IPS DF 4.7 (cell line): Measurements from ENCODE around the gene RAMACL.

Experiments
- DNase-seq: peaks from one replicate; pipeline ENCODE4 v3.0.0-alpha.2; 2013; ENCODE audit warnings: low spot score; ENCODE audit errors: extremely low read depth

Gene RAMACL

DNA sequence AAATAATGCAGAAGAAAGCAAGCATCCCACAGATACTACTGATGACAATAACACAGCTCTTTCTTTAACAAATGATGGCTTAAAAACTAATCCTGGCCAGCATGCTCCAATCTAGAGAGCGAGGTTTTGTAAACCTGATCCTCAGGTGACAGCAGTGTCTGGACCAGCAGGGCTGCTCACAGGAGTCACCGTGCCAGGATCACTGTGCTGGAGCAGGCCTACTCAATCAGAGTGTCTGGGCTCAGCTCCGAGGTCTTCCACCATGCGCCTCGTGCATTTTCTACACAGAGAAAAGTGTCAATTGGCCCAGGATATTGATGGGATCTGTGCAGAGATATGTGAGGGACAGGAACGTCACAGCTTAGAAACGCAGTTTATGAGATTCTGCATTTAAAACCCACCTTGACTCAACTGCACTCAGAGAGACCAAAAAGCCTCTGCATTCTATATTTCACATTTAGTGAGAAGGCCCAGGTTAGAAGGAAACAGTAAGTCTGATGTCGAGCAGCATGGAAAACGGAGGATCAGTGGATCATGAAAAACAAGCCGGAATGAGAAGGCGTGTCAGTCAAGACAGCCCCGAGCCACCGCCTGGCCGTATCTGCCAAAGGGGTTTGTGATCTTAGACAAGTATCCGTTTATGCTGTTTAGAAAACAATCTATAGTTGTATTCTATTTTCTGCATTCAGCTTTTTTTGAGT, 7.8 kb downstream of the RAMACL start:
- DNase-seq = no peak

DNA sequence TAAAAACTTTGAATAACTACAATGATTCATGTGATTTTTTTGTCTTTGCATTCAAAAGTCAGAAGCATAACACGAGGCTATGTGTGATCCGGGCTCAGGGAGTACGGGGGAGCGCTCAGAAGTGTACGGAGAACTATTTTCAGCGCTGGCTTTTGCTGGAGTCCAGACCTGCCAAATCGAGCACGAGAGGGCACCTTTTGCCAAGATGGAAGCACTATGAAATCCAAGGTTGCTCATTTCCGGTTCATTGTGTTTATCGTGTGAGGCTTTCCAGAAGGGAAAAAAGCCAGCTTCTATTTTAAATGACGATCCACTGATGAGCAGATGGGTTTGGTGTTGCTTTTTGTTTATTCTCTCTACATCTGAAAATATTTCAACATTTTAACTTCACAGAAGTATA, 11.3 kb downstream of the RAMACL start:
- DNase-seq = no peak

- DNase-seq = no peak
Observed at GRCh38 chr6:166573511-166574216, 12.8 kb downstream of the RAMACL start.

- no peak for DNase-seq
Observed at GRCh38 chr6:166572370-166573261, 13.9 kb downstream of the RAMACL start.

DNA sequence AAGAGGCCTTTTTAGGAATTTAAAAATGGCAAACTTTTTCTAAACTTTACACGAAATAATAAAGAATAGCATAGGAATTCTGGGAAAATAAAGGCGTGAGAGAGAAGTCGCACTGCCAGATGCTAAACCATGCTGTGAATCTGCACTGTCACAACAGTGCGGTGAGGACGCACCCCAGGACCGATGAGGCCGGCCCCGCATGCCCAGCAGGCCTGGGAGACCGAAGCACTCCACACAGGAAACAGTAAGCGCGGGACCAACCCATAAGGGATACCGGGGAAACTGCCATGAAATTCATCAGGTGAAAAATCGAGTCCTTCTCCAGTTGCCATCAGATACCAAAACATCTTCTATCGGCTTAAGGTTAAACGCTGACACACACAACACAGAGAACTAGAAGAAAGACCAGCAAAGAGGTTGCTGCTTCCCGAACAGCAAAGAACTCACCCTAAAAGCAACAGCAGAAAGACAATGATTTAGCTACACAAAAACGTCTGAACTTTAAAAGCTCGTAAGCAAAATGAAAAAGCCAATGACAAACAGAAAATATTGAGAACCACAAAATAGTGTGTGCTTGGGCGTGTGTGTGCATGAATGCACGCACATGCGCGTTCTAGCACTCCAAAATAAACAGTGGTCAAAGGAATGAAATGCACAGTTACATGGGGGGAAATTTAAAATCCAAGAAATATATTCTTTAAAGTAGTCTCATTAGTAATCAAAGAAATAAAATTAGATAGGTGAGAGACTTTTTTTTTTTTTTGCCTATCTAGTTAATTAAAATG, 15.4 kb downstream of the RAMACL start:
- no peak for DNase-seq

GRCh38 chr6:166569206-166569605, 17.3 kb downstream of the RAMACL start:
- DNase-seq = no peak

DNA sequence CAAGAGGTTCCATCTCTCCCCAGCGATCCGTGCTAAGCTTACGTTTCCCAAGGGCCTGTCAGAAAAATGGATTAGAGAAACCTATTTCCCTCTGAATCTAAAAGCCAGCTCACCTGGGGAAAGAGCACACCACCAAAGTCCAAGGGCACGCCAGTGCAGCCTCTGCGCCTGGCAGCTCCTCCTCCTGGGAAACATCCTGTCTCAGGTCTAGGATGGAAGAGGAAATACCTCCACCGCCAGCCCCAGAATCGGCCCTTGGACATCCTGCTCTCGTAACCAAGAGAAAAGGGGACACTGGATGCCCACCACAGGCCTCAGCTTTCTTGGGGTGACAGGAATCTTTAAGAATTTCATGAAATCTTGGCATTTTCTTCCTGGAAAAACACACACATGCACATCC, 18.7 kb downstream of the RAMACL start:
- no peak for DNase-seq

- no peak for DNase-seq
Observed at GRCh38 chr6:166567107-166567506, 19.4 kb downstream of the RAMACL start.

GRCh38 chr6:166566026-166567011, 20.2 kb downstream of the RAMACL start:
- DNase-seq = no peak

GRCh38 chr6:166565084-166565967, 21.2 kb downstream of the RAMACL start:
- no peak for DNase-seq

- no peak for DNase-seq
Observed at GRCh38 chr6:166563805-166564204, 22.7 kb downstream of the RAMACL start.

GRCh38 chr6:166563200-166563599, 23.3 kb downstream of the RAMACL start:
- DNase-seq = no peak

- no peak for DNase-seq
Observed at GRCh38 chr6:166562726-166563125, 23.8 kb downstream of the RAMACL start.

GRCh38 chr6:166561771-166562359, 24.6 kb downstream of the RAMACL start:
- DNase-seq = no peak

- DNase-seq = no peak
Observed at GRCh38 chr6:166560222-166560621, 26.3 kb downstream of the RAMACL start.

- DNase-seq = no peak
Observed at GRCh38 chr6:166559662-166560061, 26.8 kb downstream of the RAMACL start.

DNA sequence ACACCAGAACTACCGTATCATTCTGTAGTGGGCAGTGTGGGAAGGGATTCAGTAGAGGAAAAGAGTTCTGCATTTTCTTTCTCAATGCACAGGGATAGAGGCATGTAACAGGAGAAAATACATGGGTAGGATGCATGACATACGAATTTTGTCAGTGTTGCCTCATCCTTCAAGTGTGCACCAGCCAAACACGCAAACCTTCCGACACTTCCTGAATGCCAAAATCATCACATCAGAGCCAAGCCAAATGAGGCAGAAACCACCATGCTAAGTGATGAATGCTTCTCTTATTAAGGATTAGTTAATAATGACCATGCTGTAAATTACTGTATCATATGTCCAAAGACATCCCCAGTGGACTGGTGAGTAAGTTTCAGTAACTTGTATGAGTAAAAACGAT, 27.3 kb downstream of the RAMACL start:
- no peak for DNase-seq

DNA sequence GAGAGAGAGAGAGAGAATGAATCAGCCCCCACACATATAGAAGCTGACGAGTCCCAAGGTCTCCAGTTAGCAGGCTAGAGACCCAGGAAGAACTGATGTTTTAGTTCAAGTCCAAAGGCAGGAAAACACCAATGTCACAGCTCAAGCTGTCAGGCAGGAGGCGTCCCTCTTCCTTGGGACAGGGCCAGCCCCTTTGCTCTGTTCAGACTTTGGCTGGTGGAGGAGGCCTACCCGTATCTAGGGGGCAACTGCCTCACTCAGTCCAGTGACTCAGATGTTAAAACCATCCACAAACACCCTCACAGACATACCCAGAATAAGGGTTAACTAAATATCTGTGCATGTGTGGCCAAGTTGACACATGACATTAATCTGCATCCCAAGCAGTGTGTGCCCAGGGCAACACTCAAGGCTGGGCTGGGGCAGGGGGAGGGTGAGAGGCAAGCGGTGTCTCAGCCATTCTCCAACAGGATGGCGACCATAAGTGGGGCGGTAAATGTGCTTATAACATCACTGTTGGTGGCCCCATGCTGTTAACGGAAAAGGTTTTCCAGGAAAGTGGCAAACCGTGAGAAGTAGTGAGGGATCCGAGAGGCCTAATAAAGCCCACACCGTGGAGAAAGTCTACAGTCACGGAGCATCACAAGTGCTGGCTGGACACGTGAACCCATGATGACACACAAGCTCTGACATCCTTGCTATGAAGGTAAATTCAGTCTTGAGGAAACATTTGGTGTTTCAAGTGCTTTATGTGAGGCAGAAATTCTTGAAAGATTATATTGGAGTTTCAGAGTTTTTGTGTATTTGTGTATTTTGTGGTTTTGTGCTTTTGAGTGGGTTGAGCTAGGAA, 28.1 kb downstream of the RAMACL start:
- DNase-seq = no peak
